PC-3 (cell line): ENCODE data around the gene LMAN2.

Source experiments
- CTCF ChIP-seq: fragments of 300-600 bp; sonication (generic); conservative IDR thresholded peaks from 2 replicates; pipeline ENCODE4 v1.5.1; 2017; ENCODE audit warnings: antibody characterized with exemption, low read depth, mild to moderate bottlenecking, low read length
- EZH2 ChIP-seq: fragments of 300-600 bp; sonication (generic); IDR thresholded peaks from one replicate; pipeline ENCODE4 v1.6.1; 2017; ENCODE audit warnings: antibody characterized with exemption, mild to moderate bottlenecking, low read length; ENCODE audit not compliant: unreplicated experiment
- EZH2phosphoT487 ChIP-seq: fragments of 300-600 bp; sonication (generic); IDR thresholded peaks from 2 replicates; pipeline ENCODE4 v1.6.1; 2018; ENCODE audit warnings: mild to moderate bottlenecking, antibody characterized with exemption, low read length, borderline replicate concordance

- TF ChIP-seq EZH2phosphoT487 (no peak), CTCF (no peak), EZH2 (no peak)
Measured at GRCh38 chr5:177366528-177367322, 15.3 kb upstream of the LMAN2 start.
